HG03571 (cell line): ENCODE data around the gene PCDHB7.
"Not testable (repeated sequence)": the region's sequence is repeated elsewhere in the genome, so short reads cannot be mapped to it uniquely, and the experiment has no call there.

ENCODE experiments used
- ATAC-seq: cut with Tn5 transposase; IDR thresholded peaks from one replicate; pipeline ENCODE4 v1.9.1; 2021; ENCODE audit not compliant: unreplicated experiment

Gene PCDHB7

GRCh38 chr5:141223112-141223783 is 50.8 kb downstream of the PCDHB7 start, which contains the start of gene PCDHB14:
TSS of gene PCDHB14 (plus strand) at chr5:141223343. CDS start at chr5:141223506, 163 bp downstream.
- ATAC-seq, result no peak

GRCh38 chr5:141224844-141225243 is 52.4 kb downstream of the PCDHB7 start:
- not testable (repeated sequence) for ATAC-seq

GRCh38 chr5:141225421-141225820 is 53.0 kb downstream of the PCDHB7 start:
- ATAC-seq, result not testable (repeated sequence)
